A549 treated with AZD9567 at 1 μM for 4 hours (cell line): ENCODE measurements around the gene NT5C. TPM values are rescaled to one million over a fixed set of nuclear protein-coding genes. Genes with fewer than 3 reads are reported as not detected.

Experiments
- total RNA-seq: library from RNA; stranded (reverse); fragments of 200-300 nt; extraction: Qiagen RNA extraction; gene quantifications from 5 replicates; pipeline ENCODE4 v1.2.3, GENCODE V29; 2022; ENCODE audit not compliant: insufficient read depth

The NT5C gene
- total RNA-seq, result 61.9 to 137 TPM (median 123 TPM) in 5 replicates

DNA sequence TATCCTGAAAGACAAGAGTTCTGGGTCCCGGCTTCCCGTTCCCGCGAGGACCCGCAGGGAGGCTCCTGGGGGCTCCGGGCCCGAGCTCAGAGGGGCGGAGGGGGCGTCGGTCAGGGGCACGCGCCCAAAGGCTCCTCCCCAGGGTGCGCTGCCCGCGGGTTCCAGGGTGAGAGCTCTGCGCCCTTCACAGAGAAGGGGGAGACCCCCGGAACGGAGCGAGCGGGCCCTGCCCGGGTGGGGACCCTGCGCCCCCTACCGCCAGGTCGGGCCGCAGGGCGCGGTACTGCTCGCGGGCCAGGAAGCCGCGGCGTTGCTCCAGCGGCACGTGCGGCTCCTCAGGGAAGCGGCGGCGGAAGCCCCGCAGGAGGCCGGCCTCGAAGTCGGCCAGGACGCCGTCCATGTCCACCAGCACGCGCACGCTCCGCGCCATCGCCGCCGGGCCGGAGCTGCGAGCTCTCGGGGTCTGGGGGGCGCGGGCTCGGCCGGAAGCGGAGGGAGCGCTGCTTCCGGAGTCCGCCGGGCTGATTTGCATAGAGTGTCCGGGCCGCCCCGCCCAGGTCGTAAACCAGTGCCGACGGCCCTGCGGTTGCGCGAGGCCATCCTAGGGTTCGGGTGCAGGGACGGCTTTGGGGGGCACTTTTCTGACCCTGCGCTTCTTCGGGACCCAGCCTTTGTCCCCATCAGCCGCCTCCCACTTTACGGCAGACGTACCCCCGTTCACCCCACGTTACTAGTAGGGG is at the start of gene NT5C:
Gene NT5C (minus strand): TSS at position 465 of the 740 bp plus-strand sequence. CDS start 35 bp downstream, at position 430.

DNA sequence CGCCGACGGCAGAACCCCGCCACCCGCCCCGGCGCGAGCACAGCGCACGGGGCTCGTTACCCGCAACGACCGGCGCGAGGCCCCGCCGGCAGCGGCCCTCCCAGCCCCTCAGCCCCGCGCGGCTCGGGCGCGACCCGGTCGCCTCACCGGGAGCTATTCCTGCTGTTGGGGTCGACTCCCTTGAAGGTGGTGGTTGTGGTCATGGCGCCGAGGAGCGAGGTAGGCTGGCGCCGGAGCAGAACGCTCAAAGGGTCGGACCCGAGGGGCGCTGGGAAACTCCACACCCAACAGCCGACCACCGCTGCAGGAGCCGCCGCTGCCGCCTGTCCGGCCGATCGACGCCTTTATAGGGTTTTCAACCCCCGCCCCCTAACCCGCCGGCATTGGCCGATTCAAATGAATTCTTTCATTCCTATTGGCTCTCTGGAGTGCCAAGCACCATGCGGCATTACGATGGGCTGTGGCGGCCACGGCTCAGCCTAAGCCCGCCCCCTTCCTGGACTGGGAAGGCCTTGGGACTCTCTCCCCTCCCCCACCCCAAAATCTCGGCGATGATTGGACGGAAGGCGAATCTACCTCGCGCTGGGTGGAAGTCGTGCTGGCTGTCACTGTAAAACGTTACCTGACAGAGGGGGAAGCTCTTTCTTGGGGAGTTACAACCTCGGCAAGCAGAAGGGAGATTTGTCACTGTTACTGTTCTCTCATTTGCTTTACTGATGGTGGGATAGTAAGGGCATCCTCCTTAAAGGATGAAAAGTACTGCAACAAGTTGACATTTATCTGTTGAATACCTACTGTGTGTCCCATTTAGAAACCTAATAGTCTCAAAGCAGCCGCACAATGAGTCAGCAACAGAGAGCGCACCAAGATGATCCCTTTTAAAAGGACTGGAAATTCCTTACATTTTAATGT is 22.9 kb upstream of the NT5C start, which contains the start of gene JPT1:
Gene JPT1 (minus strand): TSS at position 318 of the 912 bp plus-strand sequence. CDS start 115 bp downstream, at position 203.

DNA sequence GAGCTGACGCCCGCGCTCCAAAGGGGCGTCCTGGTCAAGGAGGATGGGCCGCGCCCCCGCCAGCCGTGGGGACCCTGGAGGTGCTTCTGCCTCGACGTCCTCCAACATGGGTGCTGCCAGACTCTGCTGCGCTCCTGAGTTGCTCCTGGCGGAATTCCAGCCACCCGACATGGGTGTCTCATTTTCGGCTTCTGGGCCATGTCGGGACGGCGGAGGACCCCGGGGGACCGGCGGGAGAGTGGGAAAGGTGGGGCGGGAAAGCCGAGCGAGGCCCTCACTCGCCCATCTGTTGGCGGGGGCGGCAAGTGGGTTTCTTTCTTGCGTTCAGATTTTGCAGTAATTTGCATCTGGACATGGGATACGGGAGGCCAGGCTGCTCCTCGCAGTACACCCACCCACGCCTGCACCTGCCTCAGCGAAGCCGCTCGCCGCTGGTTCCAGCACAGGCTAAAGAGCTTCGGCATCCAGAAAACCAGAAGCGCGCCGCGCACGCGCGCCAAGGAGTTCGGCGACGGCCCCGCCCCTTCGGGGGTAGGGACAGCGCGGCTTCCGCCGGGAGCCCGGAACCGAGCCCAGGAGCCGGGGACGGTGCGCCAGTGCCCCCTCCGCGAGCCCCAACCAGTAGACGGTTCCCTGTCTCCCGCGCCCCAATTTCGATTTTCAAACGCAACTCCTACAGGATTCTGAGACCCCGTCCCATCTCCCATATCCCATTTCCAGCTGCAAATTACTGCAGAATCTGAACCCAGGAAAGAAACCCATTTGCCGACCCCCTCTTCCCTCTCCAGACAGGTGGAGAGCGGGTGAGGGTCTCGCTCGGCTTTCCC is 21.9 kb downstream of the NT5C start, which contains the start of gene ARMC7:
Gene ARMC7 (plus strand): TSS at position 563 of the 827 bp plus-strand sequence. CDS start 320 bp downstream, outside the sequence.

DNA sequence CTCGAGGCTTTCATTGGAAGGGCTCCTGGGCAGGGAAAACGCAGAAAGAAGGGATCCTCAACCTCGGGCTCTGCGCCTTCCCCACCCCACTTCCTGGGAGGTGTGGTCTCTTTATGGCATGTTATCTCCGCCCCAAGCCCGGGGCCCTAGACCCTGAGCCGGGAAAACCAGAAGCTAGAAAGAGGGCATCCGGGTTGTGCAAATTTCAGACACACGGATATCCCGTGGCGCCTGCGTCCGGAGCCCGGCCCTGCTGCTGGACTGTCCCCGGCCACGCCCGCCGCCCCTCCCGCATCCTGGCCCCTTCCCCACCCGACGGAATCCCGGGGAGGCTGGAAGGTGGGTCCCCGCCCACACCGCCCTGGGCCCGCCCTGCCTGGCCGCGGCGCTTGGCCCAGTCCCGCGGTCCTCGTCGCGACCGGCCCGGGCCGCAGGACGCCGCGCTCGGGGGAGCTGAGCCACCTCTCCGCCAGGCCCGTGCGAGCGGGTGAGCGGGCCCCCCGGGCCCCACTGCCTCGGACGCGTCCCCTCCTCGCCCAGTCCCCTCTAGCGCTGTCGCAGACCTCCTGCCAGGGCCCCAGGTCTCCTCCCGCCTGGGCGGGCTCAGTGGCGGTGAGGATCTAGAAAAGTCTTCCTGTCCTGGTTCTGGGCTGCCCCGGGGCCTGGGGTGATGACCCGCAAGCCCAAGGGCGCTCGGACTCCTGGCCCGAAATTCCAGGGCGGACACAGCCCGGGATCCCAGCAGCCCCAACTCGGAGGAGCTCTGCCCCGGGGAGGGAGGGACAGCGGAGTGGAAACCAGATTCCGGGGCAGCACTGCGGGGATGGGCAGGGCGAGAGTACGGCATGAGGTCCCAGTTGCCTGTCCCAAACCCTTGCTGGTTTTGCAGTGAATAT is 43.7 kb downstream of the NT5C start, which contains the start of gene SLC16A5:
Gene SLC16A5 (plus strand): TSS at position 397 of the 896 bp plus-strand sequence. CDS start 5,683 bp downstream, outside the sequence.

Other genes with a start within 250 kb of the NT5C start
- 0.03 to 0.15 TPM (median 0.06 TPM) in 3 of 5 replicates, not detected in the others for gene FADS6, start 238.1 kb downstream of the NT5C start, total RNA-seq
- 0.06 to 0.09 TPM (median 0.06 TPM) in 4 of 5 replicates, not detected in the other for gene USH1G, start 208.5 kb downstream of the NT5C start, total RNA-seq
- 0.03 to 0.08 TPM (median 0.06 TPM) in 4 of 5 replicates, not detected in the other for gene OTOP2, start 207.5 kb downstream of the NT5C start, total RNA-seq
- gene OTOP3, start 195.8 kb downstream of the NT5C start, total RNA-seq, result not detected in 5 replicates
- gene HID1, start 159.0 kb downstream of the NT5C start, total RNA-seq, result 11.9 to 17.0 TPM (median 12.3 TPM) in 5 replicates
- gene CDR2L, start 144.1 kb downstream of the NT5C start, total RNA-seq, result 68.1 to 71.3 TPM (median 68.8 TPM) in 5 replicates
- gene MRPL58, start 119.1 kb downstream of the NT5C start, total RNA-seq, result 63.6 to 85.7 TPM (median 80.7 TPM) in 5 replicates
- gene ATP5PD, start 84.8 kb downstream of the NT5C start, total RNA-seq, result 490 to 552 TPM (median 514 TPM) in 5 replicates
- 30.8 to 35.2 TPM (median 31.4 TPM) in 5 replicates for gene KCTD2, start 84.5 kb downstream of the NT5C start, total RNA-seq
- 21.2 to 29.7 TPM (median 29.1 TPM) in 5 replicates for gene SLC16A5, start 43.8 kb downstream of the NT5C start, total RNA-seq
- gene ARMC7, start 21.8 kb downstream of the NT5C start, total RNA-seq, result 16.3 to 18.8 TPM (median 16.8 TPM) in 5 replicates
- 760 to 817 TPM (median 790 TPM) in 5 replicates for gene JPT1, start 22.8 kb upstream of the NT5C start, total RNA-seq
- 352 to 579 TPM (median 384 TPM) in 5 replicates for gene SUMO2, start 51.2 kb upstream of the NT5C start, total RNA-seq
- 91.8 to 101 TPM (median 98.8 TPM) in 5 replicates for gene NUP85, start 73.9 kb upstream of the NT5C start, total RNA-seq
- gene GGA3, start 129.9 kb upstream of the NT5C start, total RNA-seq, result 21.3 to 34.9 TPM (median 31.4 TPM) in 5 replicates
- 158 to 181 TPM (median 171 TPM) in 5 replicates for gene MRPS7, start 130.1 kb upstream of the NT5C start, total RNA-seq
- gene MIF4GD, start 139.5 kb upstream of the NT5C start, total RNA-seq, result 31.9 to 38.5 TPM (median 37.8 TPM) in 5 replicates
- 16.5 to 24.0 TPM (median 22.8 TPM) in 5 replicates for gene SLC25A19, start 157.7 kb upstream of the NT5C start, total RNA-seq